Measurements from ENCODE around the gene CDC42BPA. TPM values are rescaled to one million over a fixed set of nuclear protein-coding genes. Genes with fewer than 3 reads are reported as not detected.

The CDC42BPA gene
- polyA plus RNA-seq, 1 donor from 2014 or later = 22.9 TPM

DNA sequence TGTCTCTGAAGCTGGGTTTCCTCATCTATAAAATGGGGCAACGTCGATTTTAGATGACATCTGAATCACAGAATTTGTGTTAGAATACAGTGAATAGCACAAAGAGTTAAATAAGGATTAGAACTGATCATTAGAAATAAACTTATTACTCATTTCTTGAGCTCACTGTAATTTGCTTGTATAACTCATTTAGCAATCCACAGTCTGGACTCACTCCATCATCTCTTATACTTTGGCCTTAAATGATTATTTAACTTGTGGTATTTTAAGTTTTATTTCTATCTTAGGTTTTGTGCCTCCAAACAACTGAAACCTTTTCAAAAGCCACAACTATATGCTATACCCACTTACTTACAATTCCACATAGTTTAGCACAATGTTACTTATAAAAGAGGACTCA lies 128.0 kb downstream of the CDC42BPA start:
- Histone ChIP-seq H3K4me3 (ENCODE audit: low read length) (no peak overlapping the region), H3K79me2 (replicated peaks; ENCODE audit: insufficient read depth, low read length) (peaks cover 3% of the 10 kb centered on the region), H3K27me3 (ENCODE audit: insufficient read depth, low read depth, low read length) (no peaks in the 10 kb centered on the region), H2AFZ (ENCODE audit: low read depth, low read length) (no peak overlapping the region), H3K9me2 (ENCODE audit: insufficient read depth, low read length) (no peaks in the 10 kb centered on the region), H3K9ac (ENCODE audit: low read length) (no peak overlapping the region), H3F3A (ENCODE audit: insufficient read depth, low read length, poor library complexity, severe bottlenecking) (no peaks in the 10 kb centered on the region), H3K9me3 (ENCODE audit: low read length) (no peaks in the 10 kb centered on the region), H3K4me2 (ENCODE audit: low read length) (no peak overlapping the region), H3K36me3 (ENCODE audit: insufficient read depth, low read length) (no peaks in the 10 kb centered on the region), H4K20me1 (ENCODE audit: insufficient read depth) (no peaks in the 10 kb centered on the region), H3K27ac (ENCODE audit: low read length) (no peak overlapping the region)
- TF ChIP-seq, protein P1, sequence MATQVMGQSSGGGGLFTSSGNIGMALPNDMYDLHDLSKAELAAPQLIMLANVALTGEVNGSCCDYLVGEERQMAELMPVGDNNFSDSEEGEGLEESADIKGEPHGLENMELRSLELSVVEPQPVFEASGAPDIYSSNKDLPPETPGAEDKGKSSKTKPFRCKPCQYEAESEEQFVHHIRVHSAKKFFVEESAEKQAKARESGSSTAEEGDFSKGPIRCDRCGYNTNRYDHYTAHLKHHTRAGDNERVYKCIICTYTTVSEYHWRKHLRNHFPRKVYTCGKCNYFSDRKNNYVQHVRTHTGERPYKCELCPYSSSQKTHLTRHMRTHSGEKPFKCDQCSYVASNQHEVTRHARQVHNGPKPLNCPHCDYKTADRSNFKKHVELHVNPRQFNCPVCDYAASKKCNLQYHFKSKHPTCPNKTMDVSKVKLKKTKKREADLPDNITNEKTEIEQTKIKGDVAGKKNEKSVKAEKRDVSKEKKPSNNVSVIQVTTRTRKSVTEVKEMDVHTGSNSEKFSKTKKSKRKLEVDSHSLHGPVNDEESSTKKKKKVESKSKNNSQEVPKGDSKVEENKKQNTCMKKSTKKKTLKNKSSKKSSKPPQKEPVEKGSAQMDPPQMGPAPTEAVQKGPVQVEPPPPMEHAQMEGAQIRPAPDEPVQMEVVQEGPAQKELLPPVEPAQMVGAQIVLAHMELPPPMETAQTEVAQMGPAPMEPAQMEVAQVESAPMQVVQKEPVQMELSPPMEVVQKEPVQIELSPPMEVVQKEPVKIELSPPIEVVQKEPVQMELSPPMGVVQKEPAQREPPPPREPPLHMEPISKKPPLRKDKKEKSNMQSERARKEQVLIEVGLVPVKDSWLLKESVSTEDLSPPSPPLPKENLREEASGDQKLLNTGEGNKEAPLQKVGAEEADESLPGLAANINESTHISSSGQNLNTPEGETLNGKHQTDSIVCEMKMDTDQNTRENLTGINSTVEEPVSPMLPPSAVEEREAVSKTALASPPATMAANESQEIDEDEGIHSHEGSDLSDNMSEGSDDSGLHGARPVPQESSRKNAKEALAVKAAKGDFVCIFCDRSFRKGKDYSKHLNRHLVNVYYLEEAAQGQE (IDR thresholded peaks at IDR 0.05; ENCODE audit: borderline replicate concordance) = no peak
- TF ChIP-seq, protein P2, sequence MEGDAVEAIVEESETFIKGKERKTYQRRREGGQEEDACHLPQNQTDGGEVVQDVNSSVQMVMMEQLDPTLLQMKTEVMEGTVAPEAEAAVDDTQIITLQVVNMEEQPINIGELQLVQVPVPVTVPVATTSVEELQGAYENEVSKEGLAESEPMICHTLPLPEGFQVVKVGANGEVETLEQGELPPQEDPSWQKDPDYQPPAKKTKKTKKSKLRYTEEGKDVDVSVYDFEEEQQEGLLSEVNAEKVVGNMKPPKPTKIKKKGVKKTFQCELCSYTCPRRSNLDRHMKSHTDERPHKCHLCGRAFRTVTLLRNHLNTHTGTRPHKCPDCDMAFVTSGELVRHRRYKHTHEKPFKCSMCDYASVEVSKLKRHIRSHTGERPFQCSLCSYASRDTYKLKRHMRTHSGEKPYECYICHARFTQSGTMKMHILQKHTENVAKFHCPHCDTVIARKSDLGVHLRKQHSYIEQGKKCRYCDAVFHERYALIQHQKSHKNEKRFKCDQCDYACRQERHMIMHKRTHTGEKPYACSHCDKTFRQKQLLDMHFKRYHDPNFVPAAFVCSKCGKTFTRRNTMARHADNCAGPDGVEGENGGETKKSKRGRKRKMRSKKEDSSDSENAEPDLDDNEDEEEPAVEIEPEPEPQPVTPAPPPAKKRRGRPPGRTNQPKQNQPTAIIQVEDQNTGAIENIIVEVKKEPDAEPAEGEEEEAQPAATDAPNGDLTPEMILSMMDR (IDR thresholded peaks at IDR 0.05; ENCODE audit: poor library complexity, severe bottlenecking) = no peak
- TF ChIP-seq MXI1 (conservative IDR thresholded peaks at IDR 0.05; ENCODE audit: poor library complexity, severe bottlenecking) = no peak
- TF ChIP-seq EP300 (conservative IDR thresholded peaks at IDR 0.05; ENCODE audit: poor library complexity, severe bottlenecking) = no peak
- TF ChIP-seq RAD21 (conservative IDR thresholded peaks at IDR 0.05) = no peak
- no peak for TF ChIP-seq POLR2AphosphoS5 (IDR thresholded peaks at IDR 0.05)
- TF ChIP-seq TAF1 (IDR thresholded peaks at IDR 0.05; ENCODE audit: low read depth) = no peak
- TF ChIP-seq SMC3 (conservative IDR thresholded peaks at IDR 0.05; ENCODE audit: poor library complexity) = no peak
- TF ChIP-seq EZH2 (IDR thresholded peaks at IDR 0.05; ENCODE audit: borderline replicate concordance, insufficient read depth, low read length, poor library complexity, severe bottlenecking) = no peak

DNA sequence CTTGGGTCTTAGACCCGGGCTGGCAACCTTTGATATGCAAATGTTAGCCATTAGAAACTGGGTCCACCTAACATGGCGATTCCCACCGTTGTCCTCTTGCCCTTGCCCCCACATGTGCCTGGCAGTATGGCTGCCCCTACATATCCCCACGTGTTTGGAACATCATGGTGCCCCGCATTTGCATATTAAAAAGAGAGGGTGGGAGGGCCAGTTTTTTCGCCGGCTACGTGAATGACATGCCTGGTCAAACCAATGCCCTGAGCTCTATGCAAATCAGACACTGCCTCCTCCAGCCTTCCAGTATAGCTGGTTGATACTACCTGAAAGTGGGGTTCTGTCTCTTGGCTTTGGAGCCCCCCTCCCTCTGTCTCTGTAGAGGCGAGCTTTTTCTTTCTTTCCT lies 133.0 kb downstream of the CDC42BPA start:
- H4K20me1 ChIP-seq (ENCODE audit: insufficient read depth) = no peaks in the 10 kb centered on the region
- no peaks in the 10 kb centered on the region for H3K9me2 ChIP-seq (ENCODE audit: insufficient read depth, low read length)
- H3K79me2 ChIP-seq (replicated peaks; ENCODE audit: insufficient read depth, low read length) = peaks cover 3% of the 10 kb centered on the region
- H3K4me3 ChIP-seq (ENCODE audit: low read length) = no peak overlapping the region
- TF ChIP-seq EZH2 (IDR thresholded peaks at IDR 0.05; ENCODE audit: borderline replicate concordance, insufficient read depth, low read length, poor library complexity, severe bottlenecking) (no peak), MXI1 (conservative IDR thresholded peaks at IDR 0.05; ENCODE audit: poor library complexity, severe bottlenecking) (no peak)
- H3K27ac ChIP-seq (ENCODE audit: low read length) = no peak overlapping the region
- H3K9me3 ChIP-seq (ENCODE audit: low read length) = no peaks in the 10 kb centered on the region
- H3F3A ChIP-seq (ENCODE audit: insufficient read depth, low read length, poor library complexity, severe bottlenecking) = no peaks in the 10 kb centered on the region
- H3K27me3 ChIP-seq (ENCODE audit: insufficient read depth, low read depth, low read length) = no peaks in the 10 kb centered on the region
- H2AFZ ChIP-seq (ENCODE audit: low read depth, low read length) = no peak overlapping the region
- no peaks in the 10 kb centered on the region for H3K36me3 ChIP-seq (ENCODE audit: insufficient read depth, low read length)
- H3K9ac ChIP-seq (ENCODE audit: low read length) = no peak overlapping the region
- no peak overlapping the region for H3K4me2 ChIP-seq (ENCODE audit: low read length)

DNA sequence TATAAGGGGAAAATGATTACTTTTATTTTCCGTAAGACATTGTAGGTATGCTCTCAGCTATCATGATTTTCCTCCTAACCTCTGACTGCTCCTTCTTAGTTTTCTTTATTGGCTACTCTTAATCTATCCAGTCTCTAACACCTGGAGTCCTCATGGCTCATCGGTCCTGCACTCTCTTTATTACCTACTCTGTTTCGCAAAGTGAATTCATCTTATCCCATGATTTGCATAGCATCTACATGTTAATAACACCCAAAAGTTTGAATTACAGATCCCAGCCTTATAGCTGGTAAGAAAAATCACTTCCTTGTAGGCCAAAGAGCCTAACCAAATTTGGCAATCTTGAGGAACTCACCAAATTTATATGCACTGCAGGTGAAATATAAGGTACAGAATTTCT lies 136.3 kb downstream of the CDC42BPA start:
- Histone ChIP-seq H3K36me3 (ENCODE audit: insufficient read depth, low read length) (no peaks in the 10 kb centered on the region), H4K20me1 (ENCODE audit: insufficient read depth) (no peaks in the 10 kb centered on the region), H3K9me3 (ENCODE audit: low read length) (no peaks in the 10 kb centered on the region), H3K9ac (ENCODE audit: low read length) (no peak overlapping the region), H3K27me3 (ENCODE audit: insufficient read depth, low read depth, low read length) (no peaks in the 10 kb centered on the region), H3K79me2 (replicated peaks; ENCODE audit: insufficient read depth, low read length) (peaks cover 3% of the 10 kb centered on the region), H3K4me2 (ENCODE audit: low read length) (no peak overlapping the region), H3K27ac (ENCODE audit: low read length) (no peak overlapping the region), H2AFZ (ENCODE audit: low read depth, low read length) (no peak overlapping the region), H3F3A (ENCODE audit: insufficient read depth, low read length, poor library complexity, severe bottlenecking) (no peaks in the 10 kb centered on the region), H3K4me3 (ENCODE audit: low read length) (no peak overlapping the region), H3K9me2 (ENCODE audit: insufficient read depth, low read length) (no peaks in the 10 kb centered on the region)
- TF ChIP-seq SMC3 (conservative IDR thresholded peaks at IDR 0.05; ENCODE audit: poor library complexity) (no peak), MXI1 (conservative IDR thresholded peaks at IDR 0.05; ENCODE audit: poor library complexity, severe bottlenecking) (no peak), POLR2AphosphoS5 (IDR thresholded peaks at IDR 0.05) (no peak), EZH2 (IDR thresholded peaks at IDR 0.05; ENCODE audit: borderline replicate concordance, insufficient read depth, low read length, poor library complexity, severe bottlenecking) (no peak), EP300 (conservative IDR thresholded peaks at IDR 0.05; ENCODE audit: poor library complexity, severe bottlenecking) (no peak), TAF1 (IDR thresholded peaks at IDR 0.05; ENCODE audit: low read depth) (no peak), RAD21 (conservative IDR thresholded peaks at IDR 0.05) (no peak)
- TF ChIP-seq, protein P2 (IDR thresholded peaks at IDR 0.05; ENCODE audit: poor library complexity, severe bottlenecking) = no peak
- TF ChIP-seq, protein P1 (IDR thresholded peaks at IDR 0.05; ENCODE audit: borderline replicate concordance) = no peak
